HG03039 (cell line): ENCODE measurements around the gene FSIP2.
A peak's percentile ranks its signal among the peaks of the same experiment; 100 is the strongest.
"Not testable (repeated sequence)": the region's sequence is repeated elsewhere in the genome, so short reads cannot be mapped to it uniquely, and the experiment has no call there.

Experiments used
- ATAC-seq: cut with Tn5 transposase; IDR thresholded peaks from one replicate; pipeline ENCODE4 v1.9.1; 2021; ENCODE audit warnings: mild to moderate bottlenecking, moderate library complexity; ENCODE audit not compliant: unreplicated experiment

The FSIP2 gene

GRCh38 chr2:185796758-185797157 lies 58.2 kb downstream of the FSIP2 start:
- peak; percentile 49 for ATAC-seq

GRCh38 chr2:185802926-185803325 lies 64.3 kb downstream of the FSIP2 start:
- no peak for ATAC-seq

GRCh38 chr2:185806783-185807182 lies 68.2 kb downstream of the FSIP2 start:
- no peak for ATAC-seq

DNA sequence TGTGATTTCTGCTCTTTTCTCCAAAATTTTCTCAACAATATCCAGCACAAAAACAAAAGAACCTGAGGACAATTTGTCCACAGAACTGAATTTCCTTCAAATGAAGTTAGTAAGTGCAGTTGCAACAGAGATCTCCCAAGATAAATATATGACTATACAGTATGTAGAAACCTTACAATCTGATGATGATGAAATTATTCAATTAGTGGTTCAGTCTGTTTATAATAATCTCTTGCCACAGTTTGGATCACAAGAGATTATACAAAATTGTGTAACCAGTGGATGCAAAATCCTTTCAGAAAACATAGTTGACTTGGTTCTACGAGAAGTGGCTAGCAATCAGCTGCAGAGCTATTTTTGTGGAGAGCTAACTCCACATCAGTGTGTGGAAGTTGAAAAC lies 68.7 kb downstream of the FSIP2 start:
- no peak for ATAC-seq

GRCh38 chr2:185811580-185811979 lies 73.0 kb downstream of the FSIP2 start:
- no peak for ATAC-seq

- no peak for ATAC-seq
These were observed 75.1 kb downstream of the FSIP2 start for GRCh38 chr2:185813707-185814106.

GRCh38 chr2:185817991-185818390 lies 79.4 kb downstream of the FSIP2 start:
- ATAC-seq = no peak

DNA sequence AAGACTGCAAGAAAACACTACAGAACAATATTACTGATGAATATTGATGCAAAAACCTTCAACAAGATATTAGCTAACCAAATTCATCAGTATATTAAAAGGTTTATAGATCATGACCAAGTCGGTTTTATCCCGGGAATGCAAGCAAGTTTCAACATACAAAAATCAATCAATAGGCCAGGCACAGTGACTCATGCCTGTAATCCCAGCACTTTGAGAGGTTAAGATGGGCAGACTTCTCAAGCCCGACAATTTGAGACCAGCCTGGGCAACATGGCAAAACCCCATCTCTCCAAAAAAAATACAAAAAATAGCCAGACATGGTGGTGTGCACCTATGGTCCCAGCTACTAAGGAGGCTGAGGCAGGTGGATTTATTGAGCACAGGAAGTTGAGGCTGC lies 82.9 kb downstream of the FSIP2 start:
- no peak for ATAC-seq

DNA sequence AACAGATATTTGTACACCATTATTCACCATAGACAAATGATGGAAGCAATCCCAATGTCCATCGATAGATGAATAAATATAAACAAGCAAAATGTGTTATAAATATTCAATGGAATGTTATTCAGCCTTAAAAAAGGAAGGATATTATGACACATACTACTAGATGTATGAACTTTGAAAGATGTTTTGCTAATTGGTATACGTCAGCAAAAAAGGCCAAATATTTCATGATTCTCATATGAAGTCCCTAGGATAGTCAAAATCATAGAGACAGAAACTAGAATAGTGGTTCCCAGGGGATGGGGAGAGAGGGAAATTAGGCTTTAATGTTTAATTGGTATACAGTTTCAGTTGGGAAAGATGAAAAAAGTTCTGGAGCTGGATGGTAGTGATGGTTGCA lies 85.2 kb downstream of the FSIP2 start:
- ATAC-seq = no peak

DNA sequence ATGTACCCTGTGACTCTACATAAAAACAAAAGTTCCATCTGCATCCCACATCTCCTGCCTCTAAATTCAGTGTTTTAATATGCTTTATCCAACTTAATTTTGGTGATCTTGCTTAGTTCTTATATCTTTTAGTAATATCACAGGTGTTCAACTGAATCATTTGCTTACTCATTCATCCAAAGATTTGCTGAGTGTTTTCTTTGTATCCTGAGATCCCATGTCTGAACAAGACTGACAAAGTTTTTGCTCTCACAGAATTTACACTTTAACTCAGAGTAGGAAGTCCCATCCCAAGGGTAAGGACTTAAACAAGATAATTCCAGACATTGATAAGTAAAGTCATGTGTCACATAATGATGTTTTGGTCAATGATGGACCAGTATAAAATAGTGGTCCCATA lies 87.0 kb downstream of the FSIP2 start:
- no peak for ATAC-seq

GRCh38 chr2:185828326-185828725 lies 89.7 kb downstream of the FSIP2 start:
- ATAC-seq = no peak

GRCh38 chr2:185833864-185834263 lies 95.3 kb downstream of the FSIP2 start:
- no peak for ATAC-seq

DNA sequence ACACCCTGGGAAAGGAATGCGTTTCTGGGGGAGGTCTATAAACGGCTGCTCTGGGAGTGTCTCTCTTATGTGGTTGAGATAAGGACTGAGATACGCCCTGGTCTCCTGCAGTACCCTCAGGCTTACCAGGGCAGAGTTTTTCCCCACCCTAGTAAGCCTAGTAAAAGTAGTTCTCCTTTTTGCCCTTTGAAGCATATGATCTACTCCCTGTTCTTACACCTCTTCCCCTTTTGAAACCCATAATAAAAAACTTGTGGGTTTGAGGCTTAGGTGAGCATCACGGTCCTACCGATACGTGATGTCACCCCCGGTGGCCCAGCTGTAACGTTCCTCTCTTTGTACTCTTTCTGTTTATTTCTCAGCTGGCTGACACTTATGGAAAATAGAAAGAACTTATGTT lies 97.4 kb downstream of the FSIP2 start:
- ATAC-seq = no peak

GRCh38 chr2:185854885-185855284 lies 116.3 kb downstream of the FSIP2 start:
- no peak for ATAC-seq

GRCh38 chr2:185857691-185858090 lies 119.1 kb downstream of the FSIP2 start:
- no peak for ATAC-seq

GRCh38 chr2:185859506-185859905 lies 120.9 kb downstream of the FSIP2 start:
- no peak for ATAC-seq

- no peak for ATAC-seq
These were observed 121.7 kb downstream of the FSIP2 start for GRCh38 chr2:185860321-185860720.

DNA sequence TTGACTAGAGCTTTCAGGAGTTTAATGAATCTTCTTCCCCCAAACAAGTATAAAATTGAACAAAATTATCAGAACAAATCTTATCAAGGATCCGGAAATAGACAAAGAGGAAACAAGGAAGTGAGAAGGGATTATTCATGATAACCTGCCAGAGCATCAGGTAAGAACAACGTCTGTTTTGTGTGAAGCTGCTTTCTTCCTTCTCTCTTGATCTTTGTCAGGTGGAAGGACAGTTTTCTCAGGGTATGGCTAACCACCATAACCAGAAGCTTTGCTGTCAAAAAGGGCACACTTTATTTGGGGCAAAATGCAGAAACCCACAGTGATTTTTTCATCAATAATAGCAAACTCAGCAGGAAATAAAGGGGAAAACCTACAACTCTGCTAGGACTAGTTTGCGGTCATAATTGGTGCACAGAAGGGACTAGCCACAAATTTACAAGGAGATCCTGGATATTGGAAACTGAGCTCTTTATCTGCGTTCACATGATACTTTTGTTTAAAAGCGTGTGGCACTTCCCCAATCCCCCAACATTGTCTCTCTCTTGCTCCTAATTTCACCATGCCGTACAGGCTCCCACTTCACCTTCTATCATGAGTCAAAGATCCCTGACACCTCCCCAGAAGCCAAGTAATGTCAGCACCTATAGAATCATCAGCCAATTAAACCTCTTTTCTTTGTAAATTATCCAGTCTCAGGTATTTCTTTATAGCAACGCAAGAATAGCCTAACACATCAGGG lies 124.2 kb downstream of the FSIP2 start:
- ATAC-seq = no peak

- ATAC-seq = not testable (repeated sequence)
These were observed 126.1 kb downstream of the FSIP2 start for GRCh38 chr2:185864468-185865260.

- ATAC-seq = no peak
These were observed 136.7 kb downstream of the FSIP2 start for GRCh38 chr2:185875136-185875931.

DNA sequence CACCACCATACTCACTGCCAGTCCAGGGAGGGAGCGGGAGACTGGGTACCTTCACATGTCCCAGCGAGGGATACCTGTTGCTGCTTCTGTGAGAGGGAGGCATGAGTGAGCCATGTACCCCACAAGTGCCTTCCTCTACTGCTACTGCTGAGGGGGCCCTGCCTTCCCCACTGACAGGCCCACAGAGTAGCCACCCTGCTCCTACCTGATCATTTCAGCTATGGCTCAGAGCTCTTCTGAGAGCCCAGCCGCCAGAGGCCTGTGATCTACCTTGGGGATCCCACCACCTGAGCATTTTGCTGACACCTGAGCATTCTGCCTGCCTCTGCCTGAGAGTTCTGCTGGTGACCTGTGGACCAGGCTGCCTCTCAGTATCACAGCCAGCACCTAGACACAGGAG lies 137.6 kb downstream of the FSIP2 start:
- no peak for ATAC-seq

GRCh38 chr2:185880396-185880795 lies 141.8 kb downstream of the FSIP2 start:
- no peak for ATAC-seq
